AG09319 (cell line): ENCODE measurements around the gene GALK1.

ENCODE experiments used
- DNase-seq: peaks from one replicate; pipeline ENCODE4 v3.0.0-alpha.2; 2010; ENCODE audit warnings: low read depth; ENCODE audit errors: extremely low read depth
- CTCF ChIP-seq: IDR thresholded peaks from 2 replicates; pipeline ENCODE4 v1.5.1; 2011; ENCODE audit warnings: low read depth, mild to moderate bottlenecking, inconsistent platforms, low read length, moderate library complexity

GALK1 gene

DNA sequence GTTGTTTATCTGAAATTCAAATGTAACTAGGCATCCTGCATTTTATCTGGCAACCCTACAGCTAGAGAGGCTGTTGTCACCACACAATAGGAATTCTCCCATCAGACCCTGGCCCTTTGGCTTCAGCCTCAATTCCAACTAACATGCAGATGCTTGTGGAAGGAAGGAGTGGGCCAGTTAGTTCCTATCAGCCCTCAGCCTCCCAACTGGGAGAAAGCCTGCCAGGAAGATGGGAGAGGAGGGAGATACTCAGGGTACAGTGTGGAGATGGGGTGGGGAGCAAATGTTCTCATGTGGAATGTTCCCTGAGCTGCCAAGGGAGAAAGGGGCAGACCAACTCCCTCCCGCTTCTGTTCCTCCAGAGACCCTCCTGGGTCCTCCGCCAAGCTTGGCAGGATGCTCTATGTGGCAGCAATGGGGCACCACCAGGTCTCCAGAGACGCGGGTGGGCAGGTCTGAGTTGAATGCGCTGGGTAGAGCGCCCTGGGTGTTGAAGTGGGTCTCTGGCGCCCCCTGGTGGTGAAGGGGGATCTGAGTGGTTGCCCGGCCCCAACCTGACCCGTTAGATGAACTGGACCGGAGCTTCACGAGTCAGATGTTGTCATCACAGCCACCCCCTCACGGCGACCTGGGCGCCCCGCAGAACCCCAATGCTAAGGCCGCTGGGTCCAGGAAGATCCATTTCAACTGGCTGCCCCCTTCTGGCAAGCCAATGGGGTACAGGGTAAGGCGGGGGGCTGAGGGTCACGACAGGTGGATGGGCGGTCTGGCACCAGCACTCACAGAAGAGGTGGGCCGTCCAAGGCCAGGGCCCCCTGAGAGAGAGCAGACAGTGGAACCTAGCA lies 15.2 kb downstream of the GALK1 start:
- no peak for DNase-seq

DNA sequence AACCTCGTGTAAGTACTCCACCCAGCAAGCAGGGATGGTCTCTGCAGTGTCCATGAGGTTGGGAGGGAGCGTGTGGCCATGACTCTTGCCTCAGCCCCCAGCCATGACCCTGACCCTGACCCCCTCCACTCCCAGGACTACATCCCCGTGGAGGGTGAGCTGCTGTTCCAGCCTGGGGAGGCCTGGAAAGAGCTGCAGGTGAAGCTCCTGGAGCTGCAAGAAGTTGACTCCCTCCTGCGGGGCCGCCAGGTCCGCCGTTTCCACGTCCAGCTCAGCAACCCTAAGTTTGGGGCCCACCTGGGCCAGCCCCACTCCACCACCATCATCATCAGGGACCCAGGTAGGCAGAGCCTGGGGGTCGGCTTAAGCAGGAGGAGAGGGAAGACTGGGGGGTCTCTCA lies 16.3 kb downstream of the GALK1 start:
- no peak for TF ChIP-seq CTCF
- DNase-seq, result no peak

More for the DNA sequence above, 15.2 kb downstream of the GALK1 start:
- TF ChIP-seq CTCF, result peak; percentile 81

DNA sequence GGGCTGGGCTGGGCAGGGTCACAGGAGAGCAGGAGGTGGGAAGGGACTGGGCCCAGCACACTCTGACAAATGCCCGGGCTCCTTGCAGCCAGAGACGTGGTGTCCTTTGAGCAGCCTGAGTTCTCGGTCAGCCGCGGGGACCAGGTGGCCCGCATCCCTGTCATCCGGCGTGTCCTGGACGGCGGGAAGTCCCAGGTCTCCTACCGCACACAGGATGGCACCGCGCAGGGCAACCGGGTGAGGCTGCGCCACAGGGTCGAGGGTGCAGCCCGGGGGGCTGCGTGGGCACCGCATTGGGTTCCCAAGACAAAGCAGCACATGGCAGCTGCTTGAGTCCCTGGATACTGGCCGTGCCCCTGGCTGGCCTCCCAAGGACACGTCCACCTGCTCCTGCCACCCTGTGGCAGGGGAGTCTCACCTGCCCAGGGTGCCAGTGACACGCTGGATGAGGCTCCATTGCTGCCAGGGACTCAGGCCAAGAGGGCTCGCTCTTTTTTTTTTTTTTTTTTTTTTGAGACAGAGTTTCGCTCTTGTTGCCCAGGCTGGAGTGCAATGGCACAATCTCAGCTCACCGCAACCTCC lies 21.3 kb downstream of the GALK1 start:
- no peak for TF ChIP-seq CTCF
- no peak for DNase-seq

DNA sequence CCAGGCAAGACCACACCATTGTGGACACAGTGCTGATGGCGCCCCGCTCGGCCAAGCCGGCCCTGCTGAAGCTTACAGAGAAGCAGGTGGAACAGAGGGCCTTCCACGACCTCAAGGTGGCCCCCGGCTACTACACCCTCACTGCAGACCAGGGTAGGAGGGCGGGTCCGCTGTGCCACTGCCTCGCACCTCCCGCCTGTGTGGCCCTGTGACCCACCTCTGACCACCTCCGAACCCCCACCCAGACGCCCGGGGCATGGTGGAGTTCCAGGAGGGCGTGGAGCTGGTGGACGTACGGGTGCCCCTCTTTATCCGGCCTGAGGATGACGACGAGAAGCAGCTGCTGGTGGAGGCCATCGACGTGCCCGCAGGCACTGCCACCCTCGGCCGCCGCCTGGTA lies 22.7 kb downstream of the GALK1 start:
- no peak for TF ChIP-seq CTCF
- no peak for DNase-seq

DNA sequence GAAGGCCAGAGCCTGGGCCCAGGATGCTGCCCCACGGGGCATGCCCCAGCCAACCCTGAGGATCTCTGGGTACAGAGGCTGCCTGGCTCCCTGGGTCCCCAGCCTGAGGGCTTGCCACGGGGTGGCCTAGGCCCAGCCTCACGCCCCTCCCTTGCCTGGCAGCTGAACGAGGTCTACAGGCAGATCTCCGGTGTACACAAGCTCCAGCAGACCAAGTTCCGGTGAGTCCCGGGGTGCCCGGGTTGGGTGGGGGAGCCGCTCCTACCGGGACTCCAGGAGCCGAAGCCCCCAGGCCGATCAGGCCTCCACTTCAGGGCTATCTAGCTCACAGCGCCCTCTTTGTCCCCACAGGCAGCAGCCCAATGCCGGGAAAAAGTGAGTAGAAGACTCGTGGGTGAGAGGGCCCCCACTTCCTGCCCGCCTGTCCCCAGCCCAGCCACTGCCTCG lies 24.3 kb downstream of the GALK1 start:
- no peak for DNase-seq
- TF ChIP-seq CTCF, result no peak

DNA sequence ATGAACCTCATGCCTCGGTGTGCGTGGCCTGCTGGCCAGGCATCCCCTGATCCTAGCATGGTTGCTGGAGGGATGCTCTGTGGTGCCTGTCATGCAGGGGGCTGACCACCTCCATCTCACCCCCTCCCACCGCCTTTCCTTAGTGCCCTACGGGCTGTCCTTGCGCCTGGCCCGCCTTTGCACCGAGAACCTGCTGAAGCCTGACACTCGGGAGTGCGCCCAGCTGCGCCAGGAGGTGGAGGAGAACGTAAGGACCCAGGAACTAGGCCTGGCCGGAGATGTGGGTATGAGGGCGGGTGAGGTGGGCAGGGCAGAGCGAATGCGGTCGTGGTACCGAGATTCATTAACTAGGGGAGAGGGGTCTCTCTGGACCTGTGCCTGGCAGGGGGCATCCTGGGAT lies 24.8 kb downstream of the GALK1 start:
- DNase-seq, result no peak

More for the DNA sequence above, 24.8 kb downstream of the GALK1 start:
- TF ChIP-seq CTCF, result no peak
